ENCODE results near the gene MFNG.

MFNG gene

GRCh38 chr22:37493979-37494378 is 7.8 kb upstream of the MFNG start:
- no peak for DNase-seq (ENCODE audit: low read depth in 2 of 2)

- peak; percentile 36 to 39 for DNase-seq (ENCODE audit: low read depth in 2 of 2)
Measured at GRCh38 chr22:37492428-37493344, 6.5 kb upstream of the MFNG start.

DNA sequence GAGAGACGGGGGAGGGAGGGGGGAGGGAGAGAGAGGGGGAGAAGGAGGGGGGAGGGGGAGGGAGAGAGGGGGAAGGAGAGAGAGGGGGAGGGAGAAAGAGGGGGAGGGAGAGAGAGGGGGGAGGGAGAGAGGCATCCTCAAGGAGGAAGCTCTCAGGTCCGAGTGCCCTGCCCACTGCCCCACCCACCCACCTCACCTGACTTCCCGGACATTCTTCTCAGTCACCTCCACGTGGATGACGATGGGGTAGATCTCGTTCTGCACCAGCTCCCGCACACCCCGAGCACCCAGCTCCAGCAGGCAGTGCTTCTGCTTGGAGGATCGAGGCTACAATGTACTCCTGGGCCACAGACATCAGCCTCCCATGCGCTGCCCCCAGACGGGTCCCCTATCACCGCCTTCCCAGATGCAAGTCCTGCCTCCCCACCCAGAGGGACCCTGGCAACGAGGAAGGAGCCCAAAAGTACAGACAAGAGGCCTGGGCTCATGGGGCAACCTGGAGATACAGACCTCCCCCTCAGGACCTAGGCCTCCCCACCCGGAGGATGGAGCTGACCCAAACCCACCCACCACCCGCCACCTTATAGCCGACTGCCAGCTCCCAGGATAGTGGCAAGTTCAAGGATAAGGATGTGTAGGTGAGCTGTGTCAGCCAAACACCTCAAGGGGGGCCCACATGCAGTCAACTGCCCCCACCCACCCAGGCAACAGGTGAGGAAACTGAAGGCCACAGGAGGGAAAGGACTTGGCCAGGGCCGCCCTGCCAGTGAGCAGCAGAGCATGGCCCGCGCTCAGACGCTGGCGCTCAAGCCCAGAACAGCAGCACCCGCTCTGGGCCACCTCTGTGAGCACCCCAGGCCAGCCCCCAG is 5.6 kb upstream of the MFNG start:
- no peak for DNase-seq (ENCODE audit: low read depth in 2 of 2)

GRCh38 chr22:37491106-37491505 is 4.9 kb upstream of the MFNG start:
- DNase-seq (ENCODE audit: low read depth in 2 of 2): no peak

- no peak for DNase-seq (ENCODE audit: low read depth in 2 of 2)
Measured at GRCh38 chr22:37489983-37490382, 3.8 kb upstream of the MFNG start.

GRCh38 chr22:37488337-37489135 is 2.4 kb upstream of the MFNG start:
- no peak for DNase-seq (ENCODE audit: low read depth in 2 of 2)

DNA sequence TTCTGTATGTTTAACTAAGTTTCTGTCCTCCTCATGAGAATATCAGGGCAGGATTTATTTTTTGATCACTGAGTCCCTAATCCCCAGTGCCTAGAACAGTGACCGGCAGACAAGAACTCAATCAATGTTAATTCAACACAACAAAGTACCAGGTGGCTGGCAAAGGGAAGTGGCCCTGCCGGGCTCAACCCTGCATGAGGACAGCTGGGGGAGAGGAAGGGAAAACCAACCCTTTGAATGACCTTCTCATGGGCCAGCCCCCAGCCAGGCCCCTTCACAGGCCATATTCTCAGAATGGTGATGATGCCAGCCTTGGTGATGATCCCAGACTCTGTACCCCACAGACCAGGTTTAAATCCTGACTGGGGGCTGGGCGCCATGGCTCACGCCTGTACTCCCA is 1.4 kb upstream of the MFNG start:
- no peak for DNase-seq (ENCODE audit: low read depth in 2 of 2)

DNA sequence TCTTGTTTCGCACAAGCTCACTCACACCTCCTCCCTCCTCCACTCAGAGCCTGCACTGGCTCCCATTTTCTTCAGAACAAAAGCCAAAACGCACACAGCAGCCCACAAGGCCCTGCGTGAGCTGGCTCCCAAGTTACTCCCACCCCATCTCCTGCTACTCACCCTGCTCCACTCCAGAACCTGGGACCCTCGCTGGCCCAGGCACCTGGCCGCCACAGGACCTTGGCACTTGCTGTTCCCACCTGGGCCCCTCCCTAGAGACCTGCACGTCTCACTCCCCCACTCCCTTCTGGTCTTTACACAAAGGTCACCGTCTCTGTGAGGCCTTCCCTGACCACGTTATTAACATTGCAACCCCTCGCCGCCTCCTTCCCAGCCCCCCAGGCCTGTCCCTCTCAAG is 945 bp upstream of the MFNG start:
- DNase-seq (ENCODE audit: low read depth in 2 of 2): no peak

DNA sequence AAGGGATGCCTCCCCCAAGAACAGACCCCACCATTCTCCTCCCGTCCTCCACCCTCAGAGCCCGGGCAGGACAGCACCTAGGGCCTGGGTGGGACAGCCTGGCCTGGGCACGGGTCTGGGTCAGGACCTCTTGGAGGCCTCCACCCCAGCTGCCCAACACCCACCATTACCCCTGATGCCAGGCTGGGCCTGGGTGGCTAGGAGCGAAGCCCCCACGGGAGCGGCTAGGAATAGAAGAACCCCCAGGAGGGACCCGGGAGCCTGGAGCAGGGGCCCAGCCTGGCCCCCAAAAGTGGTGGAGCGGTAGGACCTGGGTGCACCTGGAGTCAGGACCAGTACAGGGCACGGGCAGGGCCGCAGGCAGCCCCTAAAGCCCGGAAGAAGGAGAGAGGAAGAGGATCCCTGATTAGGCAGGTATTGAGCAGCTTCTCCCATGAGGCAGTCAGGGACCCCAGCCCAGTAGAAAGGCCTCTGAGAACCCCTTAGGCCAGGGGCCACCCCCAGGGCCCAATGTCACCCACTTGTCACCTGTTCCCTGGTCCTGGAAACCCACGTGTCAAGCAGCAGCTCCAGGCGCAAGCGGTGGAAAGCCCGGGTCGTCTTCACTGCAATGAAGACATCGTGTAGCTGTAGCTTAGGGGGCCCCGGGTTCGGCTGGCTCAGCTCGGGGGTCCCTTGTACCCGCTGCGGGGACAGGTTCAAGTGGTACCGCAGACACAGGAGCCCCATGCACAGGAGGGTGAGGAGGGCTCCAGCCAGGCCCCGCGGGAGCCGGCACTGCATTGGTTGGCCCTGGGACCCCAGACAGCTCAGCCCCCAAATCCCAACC is 575 bp downstream of the MFNG start:
- DNase-seq (ENCODE audit: low read depth in 2 of 2): no peak

- peak; percentile 76 to 79 for DNase-seq (ENCODE audit: low read depth in 2 of 2)
Measured at GRCh38 chr22:37484480-37485394, 1.4 kb downstream of the MFNG start.

DNA sequence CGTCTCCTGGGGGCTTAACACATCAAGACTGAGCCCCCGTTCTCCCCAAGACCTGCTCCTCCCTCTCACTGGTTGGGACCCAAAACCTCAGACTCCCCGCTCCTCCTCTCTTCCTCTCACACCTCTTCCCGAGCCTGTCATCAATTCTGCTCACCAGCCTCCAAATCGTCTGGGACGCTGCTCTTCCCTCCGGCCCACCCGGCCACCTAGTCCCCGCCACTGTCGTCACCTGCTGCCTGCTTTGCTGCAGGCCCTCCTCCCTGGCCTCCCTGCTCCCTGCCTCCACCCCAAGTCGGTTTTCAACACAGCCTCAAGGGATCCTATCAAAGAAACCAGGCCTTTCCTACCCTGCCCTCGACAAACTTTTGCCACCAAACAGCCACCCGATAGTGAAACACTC is 3.1 kb downstream of the MFNG start:
- DNase-seq (ENCODE audit: low read depth in 2 of 2): no peak

DNA sequence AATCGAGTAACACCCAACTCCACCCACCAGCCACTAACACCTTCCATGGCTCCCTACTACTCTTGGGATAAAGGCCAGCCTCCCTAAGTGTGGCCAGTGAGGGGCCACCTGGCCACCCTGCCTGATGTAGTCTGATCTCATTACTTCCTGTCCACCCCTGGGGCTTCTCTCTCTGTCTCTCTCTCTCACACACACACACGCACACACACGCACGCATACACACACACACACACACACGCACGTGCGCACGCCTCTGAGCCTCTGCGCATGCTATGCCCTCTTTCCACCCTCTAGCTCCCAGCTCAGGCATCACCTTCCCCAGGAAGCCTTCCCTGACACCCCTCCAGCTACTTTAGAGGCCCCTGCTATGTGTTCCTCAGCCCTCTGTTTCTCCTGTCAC is 3.9 kb downstream of the MFNG start:
- DNase-seq (ENCODE audit: low read depth in 2 of 2): no peak

DNA sequence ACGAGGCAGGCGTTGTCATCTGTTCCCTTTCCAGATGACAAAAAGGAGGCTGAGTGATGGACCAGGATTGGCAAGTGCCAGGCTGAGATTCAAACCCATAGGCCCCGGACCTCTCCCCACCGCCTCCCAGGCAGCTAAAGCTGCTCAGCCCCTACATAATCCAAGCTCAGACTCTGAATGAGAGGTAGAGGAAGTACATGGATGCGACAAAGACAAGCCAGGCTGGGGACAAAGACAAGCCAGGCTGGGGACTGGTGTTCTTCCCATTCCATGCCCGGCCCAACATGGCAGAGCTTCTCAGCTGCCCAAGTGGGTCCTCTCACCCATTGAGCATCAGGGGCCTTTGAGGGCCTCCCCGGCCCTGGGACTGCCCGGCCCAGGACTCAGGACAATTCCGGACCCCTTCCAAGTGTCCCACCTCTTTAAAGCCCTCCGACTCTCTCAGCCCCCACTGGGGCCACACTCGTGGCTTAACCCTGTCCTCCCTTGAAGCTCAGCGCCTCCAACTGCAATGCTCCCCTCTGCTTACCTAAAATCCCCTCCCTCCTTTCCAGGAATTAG is 4.8 kb downstream of the MFNG start:
- no peak for DNase-seq (ENCODE audit: low read depth in 2 of 2)

DNA sequence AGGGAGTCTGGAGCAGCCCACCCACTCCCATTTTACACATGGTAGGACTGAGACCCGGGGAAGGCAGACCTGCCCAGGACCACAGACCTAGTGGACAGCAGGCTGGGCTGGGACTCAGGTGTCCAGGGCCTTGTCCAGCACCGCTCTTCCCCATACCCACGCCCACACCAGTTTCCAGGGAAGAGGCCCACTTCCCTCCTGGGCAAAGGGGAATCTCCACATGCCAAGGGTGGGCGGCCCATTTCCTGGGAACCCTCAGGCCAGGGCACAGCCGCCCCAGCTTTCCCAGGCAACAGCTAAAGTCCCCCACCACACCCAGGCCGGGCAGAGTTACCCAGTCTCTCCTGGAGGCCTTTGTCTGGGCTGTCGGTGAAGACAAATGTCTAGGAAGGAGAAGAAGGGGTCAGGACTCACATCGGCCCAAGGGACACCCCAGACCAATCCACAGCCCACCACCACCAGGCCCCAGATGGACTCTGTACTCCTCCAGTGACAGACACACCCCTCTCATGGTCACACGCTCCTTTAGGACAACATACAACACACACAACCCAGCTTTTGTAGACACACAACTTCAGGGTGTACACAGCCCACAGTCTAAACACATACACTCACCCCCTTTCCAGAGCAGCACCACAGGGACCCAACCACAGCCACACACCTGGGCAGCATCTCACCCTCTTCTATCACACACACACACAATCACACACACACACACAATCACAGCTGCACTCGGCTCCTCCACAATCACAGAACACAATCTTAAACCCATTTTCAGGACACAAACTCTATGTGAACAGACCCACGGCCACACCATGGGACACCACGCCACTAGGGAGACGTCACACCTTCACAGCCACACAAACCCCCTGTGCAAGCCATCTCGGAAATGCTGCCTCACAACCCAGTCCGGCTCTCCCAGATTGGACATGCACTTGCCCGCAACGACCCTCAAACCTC is 5.5 kb downstream of the MFNG start:
- no peak for DNase-seq (ENCODE audit: low read depth in 2 of 2)

- DNase-seq (ENCODE audit: low read depth in 2 of 2): no peak
Measured at GRCh38 chr22:37479196-37479595, 7.0 kb downstream of the MFNG start.

DNA sequence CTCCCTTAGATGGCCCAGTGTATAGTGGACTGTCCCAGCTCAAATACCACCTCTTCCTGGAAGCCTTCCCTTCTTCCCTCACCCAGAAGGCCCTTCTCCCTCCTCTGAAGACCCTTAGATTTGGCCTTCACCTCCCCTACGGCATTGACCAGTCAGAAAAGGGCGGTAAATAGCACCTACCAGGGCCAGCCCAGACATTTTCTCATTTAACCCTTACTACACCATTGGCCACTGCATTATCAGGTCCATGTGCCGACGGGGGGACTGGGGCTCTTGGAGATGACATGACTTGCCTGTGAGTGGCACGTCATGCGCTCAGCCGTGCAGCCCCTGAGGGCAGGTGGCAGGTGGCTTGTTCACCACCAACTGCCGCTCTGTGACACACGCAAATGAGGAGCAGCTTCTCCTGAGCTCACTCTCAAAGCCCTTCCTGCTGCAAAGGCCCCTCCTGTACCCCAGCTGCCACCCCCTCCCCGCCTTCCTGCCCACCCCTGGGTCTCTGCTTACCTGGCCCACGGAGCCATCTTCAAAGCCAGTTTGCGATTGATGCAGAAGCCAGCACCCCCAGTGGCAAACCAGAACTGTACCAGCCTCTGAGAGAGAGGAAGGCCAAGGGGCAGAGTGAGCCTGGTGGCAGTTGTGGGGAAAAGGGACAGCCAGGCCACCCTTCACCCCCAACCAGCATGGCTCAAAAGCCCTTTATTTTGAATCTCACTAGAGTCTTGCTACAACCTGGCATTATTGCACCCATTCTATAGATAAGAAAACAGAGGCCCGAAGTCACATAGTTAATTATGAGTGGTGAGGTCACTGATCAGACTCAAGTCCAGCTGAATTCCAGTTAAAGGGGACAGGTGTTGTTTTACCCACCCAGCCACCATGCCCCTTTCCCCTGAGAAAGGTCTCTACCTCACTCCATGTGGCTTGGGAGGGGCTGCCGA is 9.5 kb downstream of the MFNG start:
- no peak for DNase-seq (ENCODE audit: low read depth in 2 of 2)

- DNase-seq (ENCODE audit: low read depth in 2 of 2): no peak
Measured at GRCh38 chr22:37474447-37475090, 11.6 kb downstream of the MFNG start.

Measured in stimulated activated CD8-positive, alpha-beta memory T cell treated with anti-CD3 and anti-CD28 coated beads, Interleukin-15, amount 100 ng/mL, for 48 hours (primary cell).